Measurements from ENCODE around the gene ZFP82. TPM values are rescaled to one million over a fixed set of nuclear protein-coding genes. Genes with fewer than 3 reads are reported as not detected.
A peak's percentile ranks its signal among the peaks of the same experiment; 100 is the strongest.

Gene ZFP82
- total RNA-seq, 1 donor from 2014 or later: 1.3 TPM

GRCh38 chr19:36436531-36436930 is 18.1 kb upstream of the ZFP82 start:
- no peaks in the 10 kb centered on the region for H3K36me3 ChIP-seq
- H3K4me1 ChIP-seq: no peaks in the 10 kb centered on the region
- H3K4me3 ChIP-seq: no peak overlapping the region
- intact Hi-C loops (cut with DNase I): no loop called here
- TF ChIP-seq, protein P1, sequence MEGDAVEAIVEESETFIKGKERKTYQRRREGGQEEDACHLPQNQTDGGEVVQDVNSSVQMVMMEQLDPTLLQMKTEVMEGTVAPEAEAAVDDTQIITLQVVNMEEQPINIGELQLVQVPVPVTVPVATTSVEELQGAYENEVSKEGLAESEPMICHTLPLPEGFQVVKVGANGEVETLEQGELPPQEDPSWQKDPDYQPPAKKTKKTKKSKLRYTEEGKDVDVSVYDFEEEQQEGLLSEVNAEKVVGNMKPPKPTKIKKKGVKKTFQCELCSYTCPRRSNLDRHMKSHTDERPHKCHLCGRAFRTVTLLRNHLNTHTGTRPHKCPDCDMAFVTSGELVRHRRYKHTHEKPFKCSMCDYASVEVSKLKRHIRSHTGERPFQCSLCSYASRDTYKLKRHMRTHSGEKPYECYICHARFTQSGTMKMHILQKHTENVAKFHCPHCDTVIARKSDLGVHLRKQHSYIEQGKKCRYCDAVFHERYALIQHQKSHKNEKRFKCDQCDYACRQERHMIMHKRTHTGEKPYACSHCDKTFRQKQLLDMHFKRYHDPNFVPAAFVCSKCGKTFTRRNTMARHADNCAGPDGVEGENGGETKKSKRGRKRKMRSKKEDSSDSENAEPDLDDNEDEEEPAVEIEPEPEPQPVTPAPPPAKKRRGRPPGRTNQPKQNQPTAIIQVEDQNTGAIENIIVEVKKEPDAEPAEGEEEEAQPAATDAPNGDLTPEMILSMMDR (IDR thresholded peaks at IDR 0.05): no peak
- H3K27ac ChIP-seq: no peak overlapping the region
- H3K27me3 ChIP-seq: no peaks in the 10 kb centered on the region
- DNase-seq (ENCODE audit: low spot score in 2 of 2): no peak
- H3K9me3 ChIP-seq: peaks cover 25 to 74% of the 10 kb centered on the region in 2 donors

- Histone ChIP-seq H3K4me3 (no peak overlapping the region), H3K9me3 (no peaks in the 10 kb centered on the region), H3K27ac (no peak overlapping the region), H3K27me3 (no peaks in the 10 kb centered on the region), H3K4me1 (no peaks in the 10 kb centered on the region), H3K36me3 (no peaks in the 10 kb centered on the region)
- intact Hi-C loops (cut with DNase I): no loop called here
- TF ChIP-seq, protein P1 (IDR thresholded peaks at IDR 0.05): no peak
- no peak for DNase-seq (ENCODE audit: low spot score in 2 of 2)
These were observed 5.5 kb upstream of the ZFP82 start for GRCh38 chr19:36423925-36424324.

DNA sequence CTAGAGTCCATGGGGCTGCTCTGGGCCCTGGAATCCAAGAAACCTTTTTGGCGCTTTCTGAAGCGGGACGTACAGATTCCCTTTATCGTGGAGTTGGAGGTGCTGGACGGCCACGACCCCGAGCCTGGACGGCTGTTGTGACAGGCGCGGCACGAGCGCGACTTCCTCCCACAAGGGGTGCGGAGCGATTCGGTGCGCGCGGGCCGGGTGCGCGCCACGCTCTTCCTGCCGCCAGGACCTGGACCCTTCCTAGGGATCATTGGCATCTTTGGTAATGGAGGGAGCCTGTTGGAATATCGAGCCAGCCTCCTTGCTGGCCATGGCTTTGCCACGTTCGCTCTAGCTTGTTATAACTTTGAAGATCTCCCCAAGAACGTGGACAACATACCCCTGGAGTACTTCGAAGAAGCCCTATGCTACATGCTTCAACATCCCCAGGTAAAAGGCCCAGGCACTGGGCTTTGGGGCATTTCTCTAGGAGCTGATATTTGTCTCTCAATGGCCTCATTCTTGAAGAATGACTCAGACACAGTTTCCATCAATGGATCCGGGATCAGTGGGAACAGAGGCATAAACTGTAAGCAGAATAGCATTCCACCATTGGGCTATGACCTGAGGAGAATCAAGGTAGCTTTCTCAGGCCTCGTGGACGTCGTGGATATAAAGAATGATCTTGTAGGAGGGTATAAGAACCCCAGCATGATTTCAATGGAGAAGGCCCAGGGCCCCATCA is 3.5 kb upstream of the ZFP82 start:
- TF ChIP-seq, protein P1 (IDR thresholded peaks at IDR 0.05): no peak
- Histone ChIP-seq H3K4me3 (peak overlapping the region; percentile 51 to 75), H3K4me1 (peaks cover 0 to 7% of the 10 kb centered on the region in 2 donors), H3K36me3 (no peaks in the 10 kb centered on the region), H3K27me3 (no peaks in the 10 kb centered on the region), H3K9me3 (no peaks in the 10 kb centered on the region), H3K27ac (peak overlapping the region in 1 of 2 donors; percentile 71)
- intact Hi-C loops (cut with DNase I): no loop called here
- DNase-seq (ENCODE audit: low spot score in 2 of 2): no peak

DNA sequence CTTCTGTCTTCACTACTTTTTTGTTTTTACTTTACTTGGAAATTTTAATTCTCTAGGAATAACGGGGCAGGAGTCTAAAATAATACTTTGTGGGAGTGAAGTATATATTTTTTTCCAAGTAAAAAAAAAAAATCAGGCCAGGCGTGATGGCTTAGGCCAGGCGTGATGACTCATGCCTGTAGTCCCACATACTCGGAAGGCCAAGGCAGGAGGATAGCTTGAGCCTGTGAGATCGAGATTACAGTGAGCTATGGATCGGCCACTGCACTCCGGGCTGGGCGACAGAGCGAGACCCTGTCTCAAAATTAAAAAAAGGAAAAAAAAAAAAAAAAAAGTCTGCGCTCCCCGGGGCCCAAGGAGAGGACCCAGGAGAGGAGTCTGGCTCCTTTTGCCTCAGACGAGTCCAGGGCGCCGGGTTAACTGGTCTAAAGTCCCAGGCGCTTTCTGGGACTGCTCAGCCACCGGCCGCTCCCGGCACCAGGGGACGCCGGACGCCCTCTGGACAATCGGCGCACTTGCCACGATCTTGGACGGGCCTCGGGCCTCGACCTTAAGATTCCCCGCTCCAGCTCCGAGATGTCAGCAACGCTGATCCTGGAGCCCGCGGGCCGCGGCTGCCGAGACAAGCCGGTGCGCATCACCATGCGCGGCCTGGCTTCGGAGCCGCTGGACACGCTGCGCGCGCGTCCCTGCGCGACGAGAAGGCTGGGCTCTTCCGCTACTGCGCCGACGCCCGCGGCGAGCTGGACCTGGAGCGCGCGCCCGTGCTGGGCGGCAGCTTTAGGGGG is 2.7 kb upstream of the ZFP82 start:
- no peaks in the 10 kb centered on the region for H3K9me3 ChIP-seq
- TF ChIP-seq, protein P1 (IDR thresholded peaks at IDR 0.05): peak in 1 of 3 experiments; percentile 11
- H3K4me3 ChIP-seq: peak overlapping the region; percentile 51 to 75
- H3K27me3 ChIP-seq: no peaks in the 10 kb centered on the region
- peak overlapping the region in 1 of 2 donors; percentile 71 for H3K27ac ChIP-seq
- intact Hi-C loops (cut with DNase I): no loop called here
- DNase-seq (ENCODE audit: low spot score in 2 of 2): no peak
- H3K36me3 ChIP-seq: no peaks in the 10 kb centered on the region
- H3K4me1 ChIP-seq: peaks cover 0 to 7% of the 10 kb centered on the region in 2 donors

GRCh38 chr19:36417752-36418286 is 625 bp downstream of the ZFP82 start:
- TF ChIP-seq, protein P1 (IDR thresholded peaks at IDR 0.05): no peak
- peaks cover 0 to 9% of the 10 kb centered on the region in 2 donors for H3K36me3 ChIP-seq
- no peaks in the 10 kb centered on the region for H3K27me3 ChIP-seq
- peak overlapping the region; percentile 61 to 77 for H3K4me3 ChIP-seq
- DNase-seq (ENCODE audit: low spot score in 2 of 2): no peak
- peaks cover 0 to 7% of the 10 kb centered on the region in 2 donors for H3K4me1 ChIP-seq
- H3K27ac ChIP-seq: peak overlapping the region; percentile 76 to 84
- peaks cover 0 to 20% of the 10 kb centered on the region in 2 donors for H3K9me3 ChIP-seq
- intact Hi-C loops (cut with DNase I): loop anchor here (1.0 to 5.0 kb wide), 3 partner anchors 39 to 109 kb away; partner anchors contain the start of genes ZFP14, ZNF260 and ZNF566
